ENCODE measurements around the gene OR2H1. TPM values are rescaled to one million over a fixed set of nuclear protein-coding genes. Genes with fewer than 3 reads are reported as not detected.

Gene OR2H1
- total and polyA plus RNA-seq, 9 of the 15 experiments (the other 6 are each of a cell fraction or from before 2014, with no cell fraction given): not detected

DNA sequence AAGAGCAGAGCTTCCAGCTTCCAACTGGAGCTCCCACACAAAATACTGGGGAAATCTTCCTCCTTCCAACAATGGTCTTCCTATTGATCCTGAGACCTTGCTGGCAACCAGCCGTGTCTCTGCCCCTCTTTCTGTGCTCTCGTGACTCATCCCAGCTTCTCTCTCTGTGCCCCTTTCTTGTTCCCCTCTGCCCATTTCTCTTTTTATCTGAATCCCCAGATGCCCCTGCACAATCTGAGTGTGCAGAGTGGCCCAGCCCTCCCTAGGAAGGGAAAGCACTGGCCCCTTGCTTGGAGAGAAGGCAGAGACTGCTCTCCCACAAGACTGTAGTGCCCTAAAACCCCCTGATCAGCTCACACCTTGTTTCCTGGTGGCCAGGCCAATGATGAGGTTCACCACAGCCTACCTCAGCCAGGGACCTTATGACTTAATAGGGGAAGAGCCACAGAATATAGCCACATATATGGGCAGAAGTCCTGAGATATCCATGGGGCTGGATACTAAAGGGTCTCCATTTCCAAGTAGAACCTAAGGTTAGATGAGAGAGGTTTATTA, 53.9 kb downstream of the OR2H1 start:
- H3K4me3 ChIP-seq: no peak overlapping the region

More for the DNA sequence above, 53.9 kb downstream of the OR2H1 start:
- Histone ChIP-seq H3K9ac (ENCODE audit: insufficient read depth in 1 of 2, low read depth in 2 of 2, low read length in 2 of 2) (no peak overlapping the region), H3K9me1 (ENCODE audit: control insufficient read depth, insufficient read depth, low read length) (no peaks in the 10 kb centered on the region), H3K79me2 (ENCODE audit: control insufficient read depth, insufficient read depth, low read length) (no peaks in the 10 kb centered on the region), H3K9me3 (replicated peaks; ENCODE audit: control insufficient read depth, insufficient read depth, low read depth, low read length) (no peaks in the 10 kb centered on the region), H3K4me1 (replicated peaks in 1 of 2; ENCODE audit: control insufficient read depth in 2 of 2, insufficient read depth in 2 of 2, low read length in 2 of 2) (no peaks in the 10 kb centered on the region), H4K20me1 (replicated peaks; ENCODE audit: control insufficient read depth, insufficient read depth, low read length) (no peaks in the 10 kb centered on the region), H3K27ac (ENCODE audit: extremely low read depth, low read depth, low read length) (no peak overlapping the region), H2AFZ (ENCODE audit: low read depth, low read length) (no peak overlapping the region), H3K27me3 (ENCODE audit: control insufficient read depth in 2 of 2, insufficient read depth in 2 of 2, low read length in 2 of 2) (peaks cover 9 to 48% of the 10 kb centered on the region in 2 experiments), H3K4me2 (ENCODE audit: insufficient read depth, low read length) (no peak overlapping the region), H3K36me3 (ENCODE audit: control insufficient read depth, insufficient read depth, low read length) (no peaks in the 10 kb centered on the region)
- POLR2A ChIA-PET: interaction anchor here (0.5 kb wide), 1 partner anchor 237 kb away, joined by 3 read pairs; no protein-coding TSS in a partner anchor
- CTCF ChIA-PET (ENCODE audit: low intra/inter-chr PET ratio): no interaction called here
- DNase-seq (ENCODE audit: extremely low read depth in 1 of 4, low spot score in 3 of 4) (no peak), FAIRE-seq (no peak), ATAC-seq (no peak)
- in situ Hi-C loops (cut with MboI) (no loop called here), intact Hi-C loops (cut with micrococcal nuclease) (no loop called here)
- no peak for TF ChIP-seq NRF1 (conservative IDR thresholded peaks at IDR 0.05 in 1 of 2, IDR thresholded peaks at IDR 0.05 in 1 of 2)
- no peak for TF ChIP-seq ZKSCAN1 (IDR thresholded peaks at IDR 0.05; ENCODE audit: low read depth, low read length)
- no peak for TF ChIP-seq ZNF408 (CRISPR knock-in tag; IDR thresholded peaks at IDR 0.05; ENCODE audit: low read depth)
- no peak for TF ChIP-seq CBX2 (IDR thresholded peaks at IDR 0.05; ENCODE audit: insufficient read depth, low read length, poor library complexity, severe bottlenecking)
- TF ChIP-seq, protein P1, sequence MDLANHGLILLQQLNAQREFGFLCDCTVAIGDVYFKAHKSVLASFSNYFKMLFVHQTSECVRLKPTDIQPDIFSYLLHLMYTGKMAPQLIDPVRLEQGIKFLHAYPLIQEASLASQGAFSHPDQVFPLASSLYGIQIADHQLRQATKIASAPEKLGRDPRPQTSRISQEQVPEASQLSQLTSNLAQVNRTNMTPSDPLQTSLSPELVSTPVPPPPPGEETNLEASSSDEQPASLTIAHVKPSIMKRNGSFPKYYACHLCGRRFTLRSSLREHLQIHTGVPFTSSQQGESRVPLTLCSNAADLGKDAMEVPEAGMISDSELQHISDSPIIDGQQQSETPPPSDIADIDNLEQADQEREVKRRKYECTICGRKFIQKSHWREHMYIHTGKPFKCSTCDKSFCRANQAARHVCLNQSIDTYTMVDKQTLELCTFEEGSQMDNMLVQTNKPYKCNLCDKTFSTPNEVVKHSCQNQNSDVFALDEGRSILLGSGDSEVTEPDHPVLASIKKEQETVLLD (IDR thresholded peaks at IDR 0.05): no peak
- no peak for TF ChIP-seq CHD1 (IDR thresholded peaks at IDR 0.05; ENCODE audit: low read length)
- no peak for TF ChIP-seq EWSR1 (IDR thresholded peaks at IDR 0.05; ENCODE audit: borderline replicate concordance, low read depth, partially characterized antibody)
- TF ChIP-seq ZNF695 (CRISPR knock-in tag; IDR thresholded peaks at IDR 0.05): no peak
- no peak for TF ChIP-seq ZNF778 (CRISPR knock-in tag; IDR thresholded peaks at IDR 0.05)
- TF ChIP-seq PURB (CRISPR knock-in tag; IDR thresholded peaks at IDR 0.05; ENCODE audit: low read depth): no peak
- TF ChIP-seq RBBP5 (IDR thresholded peaks at IDR 0.05; ENCODE audit: borderline replicate concordance, insufficient read depth, low read length, poor library complexity, severe bottlenecking): no peak
- TF ChIP-seq HNRNPL (IDR thresholded peaks at IDR 0.05; ENCODE audit: low read depth, low read length): no peak
- no peak for TF ChIP-seq NR4A1 (CRISPR knock-in tag; IDR thresholded peaks at IDR 0.05)
- TF ChIP-seq NR4A1 (tag; IDR thresholded peaks at IDR 0.05): no peak
- no peak for TF ChIP-seq GTF2E2 (tag; IDR thresholded peaks at IDR 0.05)
- no peak for TF ChIP-seq ZKSCAN3 (CRISPR knock-in tag; IDR thresholded peaks at IDR 0.05)
- TF ChIP-seq ZNF436 (CRISPR knock-in tag; IDR thresholded peaks at IDR 0.05): no peak
- 0% methylated on average over 2 of the region's 2 CpGs for WGBS (ENCODE audit: insufficient coverage, low coverage, missing lambda C conversion rate)
- BruUV-seq (replicated peaks): no TSS peak
